Endothelial cell of umbilical vein (primary cell): ENCODE data around the gene IRF2BP2.

ENCODE experiments used
- CTCF ChIP-seq, 2 donors: IDR thresholded peaks; 1 replicate in 1 of 2; 2 replicates in 1 of 2; pipeline ENCODE4 v1.5.1; 2011; ENCODE audit warnings: low read length in 2 of 2, mild to moderate bottlenecking in 2 of 2, moderate library complexity in 2 of 2, control low read depth in 1 of 2, inconsistent platforms in 1 of 2, low read depth in 1 of 2; ENCODE audit not compliant: insufficient read depth in 1 of 2; ENCODE audit errors: extremely low read depth in 1 of 2
- EZH2 ChIP-seq: IDR thresholded peaks from 2 replicates; pipeline ENCODE4 v1.6.1; 2012; ENCODE audit warnings: borderline replicate concordance, low read depth, mild to moderate bottlenecking, moderate library complexity, low read length, inconsistent platforms; ENCODE audit not compliant: severe bottlenecking
- MYC ChIP-seq: IDR thresholded peaks from one replicate; pipeline ENCODE4 v1.6.1; 2011; ENCODE audit warnings: mild to moderate bottlenecking, low read depth, low read length
- POLR2A ChIP-seq: IDR thresholded peaks from 2 replicates; pipeline ENCODE4 v1.6.1; 2012; ENCODE audit warnings: low read depth, mild to moderate bottlenecking, control low read depth, low read length
- POLR2AphosphoS5 ChIP-seq: IDR thresholded peaks from 2 replicates; pipeline ENCODE4 v1.6.1; 2012; ENCODE audit warnings: low read depth, mild to moderate bottlenecking, control low read depth, low read length, moderate library complexity; ENCODE audit not compliant: insufficient read depth

- no peak for TF ChIP-seq POLR2AphosphoS5
- TF ChIP-seq POLR2A = no peak
- TF ChIP-seq EZH2 = no peak
- no peak for TF ChIP-seq CTCF (IDR thresholded peaks at IDR 0.05; ENCODE audit: extremely low read depth in 1 of 2, insufficient read depth in 1 of 2, low read depth in 1 of 2, low read length in 2 of 2)
- no peak for TF ChIP-seq MYC
These were observed 16.4 kb upstream of the IRF2BP2 start for GRCh38 chr1:234626391-234626790.
